ENCODE results near the gene AFAP1L2.

AFAP1L2 gene

DNA sequence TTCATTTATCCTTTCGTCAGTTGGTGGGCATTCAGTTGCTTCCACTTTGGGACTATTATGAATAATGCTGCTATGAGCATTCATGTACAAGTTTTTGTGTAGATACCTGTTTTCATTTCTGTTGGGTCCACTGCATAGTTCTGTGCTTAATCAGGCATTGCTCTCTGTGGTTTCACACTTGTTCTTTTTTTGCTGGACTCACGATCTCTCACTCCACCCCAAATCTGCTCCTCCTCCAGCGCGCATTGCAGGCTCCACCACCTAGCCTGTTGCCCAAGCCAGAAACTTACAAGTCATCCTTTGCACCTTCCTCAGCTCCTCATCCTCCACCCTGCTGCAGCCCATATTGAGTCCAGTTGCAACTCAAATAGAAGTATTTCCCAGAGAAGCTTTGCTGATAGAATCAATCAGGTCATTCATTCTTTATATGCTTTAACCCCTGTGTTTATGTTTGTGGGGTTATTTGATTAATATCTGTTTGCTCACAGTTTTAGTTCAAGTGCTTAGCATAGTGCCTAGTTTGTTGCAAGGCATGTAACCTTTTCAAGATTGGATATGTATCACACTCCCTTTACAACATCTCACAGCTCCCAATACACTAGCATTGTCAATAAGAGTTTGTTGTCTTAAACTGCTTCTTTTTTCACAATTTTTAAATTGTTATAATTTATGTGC is 16.6 kb upstream of the AFAP1L2 start:
- no peak for TF ChIP-seq EZH2phosphoT487 (IDR thresholded peaks at IDR 0.05; ENCODE audit: low read depth)
- TF ChIP-seq, protein P1, sequence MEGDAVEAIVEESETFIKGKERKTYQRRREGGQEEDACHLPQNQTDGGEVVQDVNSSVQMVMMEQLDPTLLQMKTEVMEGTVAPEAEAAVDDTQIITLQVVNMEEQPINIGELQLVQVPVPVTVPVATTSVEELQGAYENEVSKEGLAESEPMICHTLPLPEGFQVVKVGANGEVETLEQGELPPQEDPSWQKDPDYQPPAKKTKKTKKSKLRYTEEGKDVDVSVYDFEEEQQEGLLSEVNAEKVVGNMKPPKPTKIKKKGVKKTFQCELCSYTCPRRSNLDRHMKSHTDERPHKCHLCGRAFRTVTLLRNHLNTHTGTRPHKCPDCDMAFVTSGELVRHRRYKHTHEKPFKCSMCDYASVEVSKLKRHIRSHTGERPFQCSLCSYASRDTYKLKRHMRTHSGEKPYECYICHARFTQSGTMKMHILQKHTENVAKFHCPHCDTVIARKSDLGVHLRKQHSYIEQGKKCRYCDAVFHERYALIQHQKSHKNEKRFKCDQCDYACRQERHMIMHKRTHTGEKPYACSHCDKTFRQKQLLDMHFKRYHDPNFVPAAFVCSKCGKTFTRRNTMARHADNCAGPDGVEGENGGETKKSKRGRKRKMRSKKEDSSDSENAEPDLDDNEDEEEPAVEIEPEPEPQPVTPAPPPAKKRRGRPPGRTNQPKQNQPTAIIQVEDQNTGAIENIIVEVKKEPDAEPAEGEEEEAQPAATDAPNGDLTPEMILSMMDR (IDR thresholded peaks at IDR 0.05; ENCODE audit: low read depth, low read length) = no peak
- no peak overlapping the region for H3K4me2 ChIP-seq (ENCODE audit: low read length)
- no peaks in the 10 kb centered on the region for H3K36me3 ChIP-seq (replicated peaks; ENCODE audit: low read depth, low read length)
- H2AFZ ChIP-seq (ENCODE audit: low read depth, low read length) = no peak overlapping the region
- H3K4me3 ChIP-seq (ENCODE audit: low read length) = no peak overlapping the region
- H3K9ac ChIP-seq (ENCODE audit: low read length) = no peak overlapping the region
- no peaks in the 10 kb centered on the region for H3K79me2 ChIP-seq (ENCODE audit: low read length)
- H4K20me1 ChIP-seq (ENCODE audit: insufficient read depth, low read length) = no peaks in the 10 kb centered on the region
- H3K27ac ChIP-seq (ENCODE audit: low read length) = no peak overlapping the region
- no peaks in the 10 kb centered on the region for H3K9me3 ChIP-seq (ENCODE audit: insufficient read depth, low read length)
- H3K27me3 ChIP-seq (ENCODE audit: low read depth, low read length) = peaks cover 8% of the 10 kb centered on the region; the same call in 1 of the 2 replicates
- H3K4me1 ChIP-seq (ENCODE audit: low read length) = no peaks in the 10 kb centered on the region

DNA sequence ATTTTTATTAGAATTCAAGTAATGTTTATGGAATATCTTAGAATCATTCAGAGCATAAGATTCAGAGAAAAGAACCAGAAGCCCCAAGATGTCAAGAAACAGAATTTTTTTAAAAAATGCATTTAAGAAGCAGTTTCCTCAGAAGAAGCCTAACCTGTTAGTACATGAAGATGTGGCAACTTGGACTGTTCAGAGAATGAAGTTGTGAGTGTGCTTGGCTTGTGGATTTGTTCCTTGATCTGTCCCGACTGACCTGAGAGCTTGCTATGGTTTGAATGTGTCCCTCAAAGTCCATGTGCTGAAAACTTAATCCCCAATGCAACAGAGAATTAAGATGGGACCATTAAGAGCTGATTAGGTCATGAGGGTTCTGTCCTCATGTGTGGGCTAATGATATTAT is 13.8 kb upstream of the AFAP1L2 start:
- H3K9ac ChIP-seq (ENCODE audit: low read length) = no peak overlapping the region
- H3K27me3 ChIP-seq (ENCODE audit: low read depth, low read length) = peaks cover 8% of the 10 kb centered on the region; the same call in 1 of the 2 replicates
- no peaks in the 10 kb centered on the region for H3K79me2 ChIP-seq (ENCODE audit: low read length)
- no peak overlapping the region for H3K27ac ChIP-seq (ENCODE audit: low read length)
- H3K36me3 ChIP-seq (replicated peaks; ENCODE audit: low read depth, low read length) = no peaks in the 10 kb centered on the region
- H4K20me1 ChIP-seq (ENCODE audit: insufficient read depth, low read length) = no peaks in the 10 kb centered on the region
- no peak overlapping the region for H3K4me2 ChIP-seq (ENCODE audit: low read length)
- H3K9me3 ChIP-seq (ENCODE audit: insufficient read depth, low read length) = no peaks in the 10 kb centered on the region
- H3K4me1 ChIP-seq (ENCODE audit: low read length) = no peaks in the 10 kb centered on the region
- TF ChIP-seq, protein P1 (IDR thresholded peaks at IDR 0.05; ENCODE audit: low read depth, low read length) = no peak
- TF ChIP-seq EZH2phosphoT487 (IDR thresholded peaks at IDR 0.05; ENCODE audit: low read depth) = no peak
- H3K4me3 ChIP-seq (ENCODE audit: low read length) = no peak overlapping the region
- no peak overlapping the region for H2AFZ ChIP-seq (ENCODE audit: low read depth, low read length)

DNA sequence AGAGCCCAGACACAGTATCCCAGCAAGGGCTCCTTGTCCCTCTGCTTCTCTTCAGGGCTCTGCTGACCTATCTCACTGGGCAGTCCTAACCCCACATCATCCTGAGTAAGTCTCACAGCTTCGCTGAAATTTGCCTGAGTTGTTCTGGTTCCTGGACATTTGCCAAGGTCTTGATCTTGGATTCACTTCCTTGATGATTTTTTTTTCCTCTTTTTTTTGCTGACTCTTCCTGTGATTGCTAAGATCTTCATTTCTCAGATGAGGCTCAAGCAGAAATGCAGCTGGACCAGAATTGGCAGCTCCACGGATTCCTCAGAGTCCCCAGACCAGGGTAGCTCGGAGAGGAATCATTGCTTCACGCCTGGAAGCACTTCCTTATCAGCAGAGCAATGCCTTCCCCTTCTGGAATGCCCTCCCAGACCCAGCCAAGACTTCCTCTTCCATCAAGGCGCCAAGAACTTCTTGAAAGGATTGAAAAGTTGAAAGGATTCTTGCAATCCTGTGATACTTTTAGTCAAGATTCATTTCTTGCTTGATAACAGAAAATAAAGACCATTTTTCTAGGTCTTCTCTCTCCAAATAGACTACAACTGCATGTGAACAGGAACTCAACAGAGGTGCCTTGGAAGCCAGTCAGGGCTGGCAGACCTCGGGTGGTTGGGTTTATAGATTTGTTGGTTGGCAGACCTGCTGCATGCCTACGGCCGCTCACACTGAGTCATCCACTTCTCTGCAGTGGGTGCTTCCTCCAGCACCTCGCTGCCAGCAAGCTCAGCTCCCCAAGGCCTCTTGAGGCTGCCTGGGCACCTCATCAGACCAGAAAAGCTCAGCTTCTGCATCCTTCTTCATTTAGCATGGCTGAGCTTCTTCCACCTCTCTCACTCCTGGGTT is 8.8 kb upstream of the AFAP1L2 start:
- no peaks in the 10 kb centered on the region for H4K20me1 ChIP-seq (ENCODE audit: insufficient read depth, low read length)
- no peak overlapping the region for H3K27ac ChIP-seq (ENCODE audit: low read length)
- H3K27me3 ChIP-seq (ENCODE audit: low read depth, low read length) = peaks cover 8% of the 10 kb centered on the region; the same call in 1 of the 2 replicates
- H3K9me3 ChIP-seq (ENCODE audit: insufficient read depth, low read length) = no peaks in the 10 kb centered on the region
- no peak overlapping the region for H2AFZ ChIP-seq (ENCODE audit: low read depth, low read length)
- H3K79me2 ChIP-seq (ENCODE audit: low read length) = no peaks in the 10 kb centered on the region
- TF ChIP-seq EZH2phosphoT487 (IDR thresholded peaks at IDR 0.05; ENCODE audit: low read depth) = no peak
- TF ChIP-seq, protein P1 (IDR thresholded peaks at IDR 0.05; ENCODE audit: low read depth, low read length) = no peak
- H3K9ac ChIP-seq (ENCODE audit: low read length) = no peak overlapping the region
- no peaks in the 10 kb centered on the region for H3K4me1 ChIP-seq (ENCODE audit: low read length)
- H3K4me3 ChIP-seq (ENCODE audit: low read length) = no peak overlapping the region
- no peaks in the 10 kb centered on the region for H3K36me3 ChIP-seq (replicated peaks; ENCODE audit: low read depth, low read length)
- H3K4me2 ChIP-seq (ENCODE audit: low read length) = no peak overlapping the region

DNA sequence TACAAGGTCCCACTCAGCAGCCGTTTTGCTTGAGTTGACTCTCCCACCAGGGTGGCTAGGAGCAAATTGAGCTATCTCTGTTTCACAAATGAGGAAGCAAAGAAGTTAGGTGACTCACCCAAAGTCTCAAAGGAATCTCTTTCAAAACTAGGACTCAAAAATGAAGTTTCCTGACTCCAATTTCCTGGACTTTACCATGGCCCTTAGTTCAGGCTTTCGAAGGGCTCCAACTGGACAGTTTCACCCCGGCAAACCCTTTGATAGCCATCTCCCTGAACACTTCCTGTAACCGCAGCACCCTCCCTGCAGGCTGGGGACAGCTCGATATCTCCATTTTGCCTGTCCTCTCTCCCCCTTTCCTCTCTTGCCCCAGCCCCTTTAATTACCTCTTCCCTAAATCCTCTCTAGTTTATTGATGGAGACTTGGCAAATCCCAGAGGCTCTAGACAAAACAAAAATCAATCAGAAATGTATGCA is 4.7 kb upstream of the AFAP1L2 start:
- H3K36me3 ChIP-seq (replicated peaks; ENCODE audit: low read depth, low read length) = no peaks in the 10 kb centered on the region
- H3K27me3 ChIP-seq (ENCODE audit: low read depth, low read length) = no peaks in the 10 kb centered on the region
- no peaks in the 10 kb centered on the region for H4K20me1 ChIP-seq (ENCODE audit: insufficient read depth, low read length)
- no peaks in the 10 kb centered on the region for H3K79me2 ChIP-seq (ENCODE audit: low read length)
- H3K27ac ChIP-seq (ENCODE audit: low read length) = no peak overlapping the region
- H3K9ac ChIP-seq (ENCODE audit: low read length) = no peak overlapping the region
- no peak overlapping the region for H3K4me2 ChIP-seq (ENCODE audit: low read length)
- TF ChIP-seq, protein P1 (IDR thresholded peaks at IDR 0.05; ENCODE audit: low read depth, low read length) = no peak
- TF ChIP-seq EZH2phosphoT487 (IDR thresholded peaks at IDR 0.05; ENCODE audit: low read depth) = no peak
- H3K4me3 ChIP-seq (ENCODE audit: low read length) = no peak overlapping the region
- no peaks in the 10 kb centered on the region for H3K9me3 ChIP-seq (ENCODE audit: insufficient read depth, low read length)
- no peaks in the 10 kb centered on the region for H3K4me1 ChIP-seq (ENCODE audit: low read length)
- H2AFZ ChIP-seq (ENCODE audit: low read depth, low read length) = no peak overlapping the region
